ENCODE results near the gene MYBPC1. TPM values are rescaled to one million over a fixed set of nuclear protein-coding genes. Genes with fewer than 3 reads are reported as not detected.
"Not testable (repeated sequence)": the region's sequence is repeated elsewhere in the genome, so short reads cannot be mapped to it uniquely, and the experiment has no call there.

The MYBPC1 gene
- total RNA-seq, 6 experiments from 2014 or later: 0.07 to 6.3 (median 0.66) TPM; not detected in 1

DNA sequence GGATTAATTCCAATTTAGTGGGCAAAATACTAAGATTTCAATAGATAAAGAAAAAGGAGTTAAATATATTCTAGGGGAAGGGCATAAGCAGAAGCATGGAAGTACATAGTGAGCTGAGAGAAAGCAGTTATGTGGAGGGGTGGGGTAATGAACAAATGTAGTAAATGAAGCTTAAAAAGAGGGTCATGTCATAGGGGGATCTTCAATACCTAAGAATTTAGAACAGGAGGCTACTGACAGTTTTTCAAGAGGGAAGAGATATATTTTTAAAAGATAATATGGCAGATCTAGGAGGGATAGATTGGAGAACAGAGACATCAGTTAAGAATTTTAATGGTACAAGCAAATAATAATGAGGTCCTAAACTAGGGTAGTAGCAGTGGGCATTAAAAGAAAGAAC lies 135.1 kb downstream of the MYBPC1 start:
- ATAC-seq: no peak

DNA sequence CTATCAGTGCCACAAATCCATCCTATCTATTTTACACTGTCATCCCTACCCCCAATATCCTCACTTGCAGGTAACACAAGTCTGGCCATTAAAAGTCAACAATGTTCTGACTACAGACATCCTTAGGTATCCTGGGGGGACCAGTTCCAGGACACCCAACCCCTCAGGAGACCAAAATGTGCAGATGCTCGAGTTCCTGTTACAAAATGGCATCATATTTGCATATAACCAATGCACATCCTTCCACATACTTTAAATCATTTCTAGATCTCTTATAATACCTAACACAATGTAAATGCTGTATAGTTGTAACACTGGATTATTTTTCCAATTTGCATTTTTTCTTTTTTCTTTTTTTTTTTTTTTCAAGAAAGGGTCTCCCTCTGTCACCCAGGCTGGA lies 137.5 kb downstream of the MYBPC1 start:
- Histone ChIP-seq H3K4me1 (peaks cover 0 to 12% (median 2%) of the 10 kb centered on the region in 4 donors), H3K4me3 (no peak overlapping the region), H3K9me3 (no peaks in the 10 kb centered on the region), H3K36me3 (peaks cover 0 to 47% (median under 1%) of the 10 kb centered on the region in 4 donors), H3K27me3 (no peaks in the 10 kb centered on the region), H3K27ac (no peak overlapping the region)
- DNase-seq (no peak), ATAC-seq (no peak)
- WGBS (ENCODE audit: insufficient coverage, low coverage, low lambda C conversion rate, missing lambda C conversion rate): 83% methylated on average over 1 of the region's 1 CpG
- TF ChIP-seq CTCF (IDR thresholded peaks at IDR 0.05): no peak
- no peak for TF ChIP-seq POLR2A (IDR thresholded peaks at IDR 0.05)
- intact Hi-C loops (cut with DNase I): no loop called here

More for the DNA sequence above, 135.1 kb downstream of the MYBPC1 start:
- no peak for TF ChIP-seq POLR2A (IDR thresholded peaks at IDR 0.05)
- no peak for TF ChIP-seq CTCF (IDR thresholded peaks at IDR 0.05)
- H3K36me3 ChIP-seq: peaks cover 0 to 67% (median 6%) of the 10 kb centered on the region in 4 donors
- peaks cover 0 to 10% (median 2%) of the 10 kb centered on the region in 4 donors for H3K4me1 ChIP-seq
- no peaks in the 10 kb centered on the region for H3K27me3 ChIP-seq
- H3K9me3 ChIP-seq: no peaks in the 10 kb centered on the region
- H3K27ac ChIP-seq: no peak overlapping the region
- intact Hi-C loops (cut with DNase I): no loop called here
- no peak overlapping the region for H3K4me3 ChIP-seq
- DNase-seq: no peak

GRCh38 chr12:101733166-101733565 lies 138.4 kb downstream of the MYBPC1 start:
- peaks cover 0 to 43% (median 3%) of the 10 kb centered on the region in 4 donors for H3K36me3 ChIP-seq
- no peak for DNase-seq
- no peak overlapping the region for H3K27ac ChIP-seq
- 92% methylated on average over 2 of the region's 2 CpGs for WGBS (ENCODE audit: insufficient coverage, low coverage, low lambda C conversion rate, missing lambda C conversion rate)
- intact Hi-C loops (cut with DNase I): no loop called here
- ATAC-seq: no peak
- no peaks in the 10 kb centered on the region for H3K9me3 ChIP-seq
- no peak for TF ChIP-seq POLR2A (IDR thresholded peaks at IDR 0.05)
- TF ChIP-seq CTCF (IDR thresholded peaks at IDR 0.05): no peak
- H3K4me3 ChIP-seq: no peak overlapping the region
- no peaks in the 10 kb centered on the region for H3K27me3 ChIP-seq
- H3K4me1 ChIP-seq: peaks cover 0 to 12% (median 2%) of the 10 kb centered on the region in 4 donors

DNA sequence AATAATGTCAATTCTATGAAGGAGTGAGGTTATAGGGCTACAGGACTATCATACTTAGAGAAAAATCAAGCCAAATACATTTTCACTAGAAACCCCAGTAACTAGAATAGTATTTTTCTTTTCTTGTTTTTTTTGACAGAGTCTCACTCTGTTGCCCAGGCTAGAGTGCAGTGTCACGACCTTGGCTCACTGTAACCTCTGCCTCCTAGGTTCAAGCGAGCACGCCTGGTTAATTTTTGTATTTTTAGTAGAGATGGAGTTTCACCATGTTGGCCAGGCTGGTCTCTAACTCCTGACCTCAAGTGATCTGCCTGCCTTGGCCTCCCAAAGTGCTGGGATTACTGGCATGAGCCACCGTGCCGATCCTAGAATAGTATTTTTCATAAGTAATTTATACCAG lies 139.7 kb downstream of the MYBPC1 start:
- DNase-seq, H3K4me3 ChIP-seq: not testable (repeated sequence)
- peaks cover 0 to 43% (median 5%) of the 10 kb centered on the region in 4 donors for H3K36me3 ChIP-seq

More for the DNA sequence above, 139.7 kb downstream of the MYBPC1 start:
- intact Hi-C loops (cut with DNase I); H3K27me3 ChIP-seq; H3K27ac ChIP-seq; H3K9me3 ChIP-seq: not testable (repeated sequence)
- ATAC-seq: peak; percentile 48 to 86 (median 72)
- 44% methylated on average over 5 of the region's 5 CpGs for WGBS (ENCODE audit: insufficient coverage, low coverage, low lambda C conversion rate, missing lambda C conversion rate)
- H3K4me1 ChIP-seq: peaks cover 0 to 12% (median 2%) of the 10 kb centered on the region in 4 donors

Small RNA genes lying within 50 kb of the gene (small RNA-seq; reads per million reads assigned to genes)
- gene RNY1P16: 0 reads per million in 2 experiments

Other genes with a start within 250 kb of the MYBPC1 start
- 10 to 100 TPM; 42.5 to 64.4 (median 53.1) TPM for gene ARL1, start 187.2 kb upstream of the MYBPC1 start, total RNA-seq
- 1 to 10 TPM in 4 of 6 experiments, under 1 TPM in 2; 0.43 to 7.1 (median 1.4) TPM for gene SPIC, start 119.6 kb upstream of the MYBPC1 start, total RNA-seq
- gene CHPT1, start 102.7 kb downstream of the MYBPC1 start, total RNA-seq: 100 to 1,000 TPM in 1 of 6 experiments, 10 to 100 TPM in 5; 52.3 to 110 (median 75.8) TPM
- not detected for gene SYCP3, start 144.5 kb downstream of the MYBPC1 start, total RNA-seq
- gene GNPTAB, start 236.0 kb downstream of the MYBPC1 start, total RNA-seq: 10 to 100 TPM in 5 of 6 experiments, 1 to 10 TPM in 1; 8.8 to 17.4 (median 14.1) TPM